Measurements from ENCODE around the gene GRIK3. TPM values are rescaled to one million over a fixed set of nuclear protein-coding genes. Genes with fewer than 3 reads are reported as not detected.

GRIK3 gene
- total and polyA plus RNA-seq, 2 of the 8 experiments (the other 6 are each of a cell fraction or from before 2014, with no cell fraction given) = 2.1 to 3.4 TPM

- no peaks in the 10 kb centered on the region; a peak in 1 of 8 replicates for H3K36me3 ChIP-seq (ENCODE audit: control insufficient read depth in 2 of 4, insufficient read depth in 4 of 4, low read length in 3 of 4)
- H3K14ac ChIP-seq (ENCODE audit: insufficient read length) = no peak overlapping the region
- H2AK5ac ChIP-seq (ENCODE audit: low read depth, low read length) = no peak overlapping the region
- no peaks in the 10 kb centered on the region for H3K27me3 ChIP-seq (replicated peaks in 1 of 4; ENCODE audit: control insufficient read depth in 3 of 4, extremely low read depth in 1 of 4, insufficient read depth in 3 of 4, low read length in 3 of 4)
- no peak overlapping the region for H2BK5ac ChIP-seq (ENCODE audit: low read depth, low read length)
- WGBS, 2 experiments (ENCODE audit: extremely low coverage in 1 of 2, insufficient coverage in 1 of 2, insufficient read length in 1 of 2, insufficient replicate concordance in 2 of 2, low coverage in 1 of 2, low lambda C conversion rate in 2 of 2, missing lambda C conversion rate in 1 of 2) = 88% methylated on average over 7 of the region's 7 CpGs; no CpG with 5 or more reads in 1 of the 2 experiments
- no peak overlapping the region for H2BK12ac ChIP-seq (ENCODE audit: low read depth, low read length)
- no peak overlapping the region for H2BK15ac ChIP-seq (ENCODE audit: low read length)
- H4K5ac ChIP-seq (ENCODE audit: insufficient read length, low read depth, low read length) = no peak overlapping the region
- H3K79me2 ChIP-seq (ENCODE audit: control insufficient read depth in 1 of 2, insufficient read depth in 2 of 2, low read length in 2 of 2) = no peaks in the 10 kb centered on the region
- no peaks in the 10 kb centered on the region for H3K23me2 ChIP-seq (ENCODE audit: low read depth, low read length)
- H4K91ac ChIP-seq (replicated peaks; ENCODE audit: insufficient read length, low read length) = no peak overlapping the region
- ChIA-PET CTCF (ENCODE audit: partially characterized antibody) (interaction anchor here (1.3 to 2.1 kb wide), 4 partner anchors 11 to 141 kb away, joined by 3 to 12 read pairs (median 4); no protein-coding TSS in a partner anchor), POLR2A (ENCODE audit: partially characterized antibody) (no interaction called here)
- H3K4me1 ChIP-seq (replicated peaks in 1 of 4; ENCODE audit: control insufficient read depth in 3 of 4, insufficient read depth in 4 of 4, low read length in 3 of 4) = peaks cover 0 to 3% (median 0%) of the 10 kb centered on the region in 4 experiments; a peak in 2 of 7 replicates
- H4K20me1 ChIP-seq (replicated peaks in 1 of 2; ENCODE audit: control insufficient read depth in 1 of 2, insufficient read depth in 2 of 2, low read length in 2 of 2) = no peaks in the 10 kb centered on the region
- TF ChIP-seq TAF7 (optimal IDR thresholded peaks at IDR 0.05; ENCODE audit: borderline replicate concordance, low read depth, low read length) = no peak
- no peak for TF ChIP-seq SUZ12 (IDR thresholded peaks at IDR 0.05; ENCODE audit: low read length)
- TF ChIP-seq RXRA (IDR thresholded peaks at IDR 0.05; ENCODE audit: insufficient read depth, low read depth, low read length) = no peak
- no peak for TF ChIP-seq RNF2 (IDR thresholded peaks at IDR 0.05; ENCODE audit: borderline replicate concordance, low read depth, low read length, missing control alignments, poor library complexity, severe bottlenecking)
- TF ChIP-seq SP4 (IDR thresholded peaks at IDR 0.05; ENCODE audit: low read length) = no peak
- no peak for TF ChIP-seq ZNF274 (IDR thresholded peaks at IDR 0.05; ENCODE audit: borderline replicate concordance, extremely low read depth, low read length)
- TF ChIP-seq BACH1 (IDR thresholded peaks at IDR 0.05; ENCODE audit: low read length) = no peak
- no peak for TF ChIP-seq CEBPB (IDR thresholded peaks at IDR 0.05; ENCODE audit: low read depth, low read length)
- no peak for TF ChIP-seq JUN (IDR thresholded peaks at IDR 0.05; ENCODE audit: low read depth, low read length)
- TF ChIP-seq SP1 (IDR thresholded peaks at IDR 0.05; ENCODE audit: low read depth, low read length) = no peak
- TF ChIP-seq RFX5 (IDR thresholded peaks at IDR 0.05; ENCODE audit: borderline replicate concordance, low read depth, low read length) = no peak
- TF ChIP-seq POLR2A (IDR thresholded peaks at IDR 0.05; ENCODE audit: control extremely low read depth in 1 of 2, low read depth in 2 of 2, low read length in 2 of 2) = no peak
- H3K9ac ChIP-seq (replicated peaks in 1 of 4; ENCODE audit: extremely low read depth in 1 of 4, low read depth in 3 of 4, low read length in 3 of 4) = no peak overlapping the region
- no peak overlapping the region for H2BK20ac ChIP-seq (ENCODE audit: low read length)
- no peak overlapping the region for H3K4me3 ChIP-seq (ENCODE audit: extremely low read depth in 1 of 4, insufficient read depth in 2 of 4, low read depth in 3 of 4, low read length in 4 of 4)
- no peak overlapping the region for H3K4me2 ChIP-seq (ENCODE audit: insufficient read depth in 1 of 2, low read depth in 2 of 2, low read length in 2 of 2)
- no peak overlapping the region for H2AFZ ChIP-seq (ENCODE audit: low read length)
- FAIRE-seq = no peak
- H3K18ac ChIP-seq (ENCODE audit: extremely low read depth, low read length) = no peak overlapping the region
- H3K4ac ChIP-seq (replicated peaks; ENCODE audit: insufficient read length, low read depth, low read length) = no peak overlapping the region
- no peaks in the 10 kb centered on the region for H3K79me1 ChIP-seq (ENCODE audit: low read depth, low read length)
- no peak overlapping the region for H3K27ac ChIP-seq (ENCODE audit: low read depth, low read length)
- H3K56ac ChIP-seq (replicated peaks; ENCODE audit: insufficient read length, low read depth, low read length) = peak overlapping the region; percentile 12
- no peak overlapping the region for H2BK120ac ChIP-seq (replicated peaks; ENCODE audit: low read depth, low read length)
- H3K23ac ChIP-seq (ENCODE audit: insufficient read length) = no peak overlapping the region
- peak in 1 of 2 experiments; percentile 22 for DNase-seq (ENCODE audit: low read depth in 1 of 2, low spot score in 2 of 2)
- H4K8ac ChIP-seq (ENCODE audit: extremely low read depth, insufficient read depth, low read length) = no peak overlapping the region
- H3K9me3 ChIP-seq (ENCODE audit: insufficient read depth in 2 of 2, low read depth in 1 of 2, low read length in 1 of 2) = no peaks in the 10 kb centered on the region
Measured at GRCh38 chr1:36888811-36889477, 145.4 kb downstream of the GRIK3 start.
